K562 (cell line): ENCODE measurements around the gene CYTH4. TPM values are rescaled to one million over a fixed set of nuclear protein-coding genes. Genes with fewer than 3 reads are reported as not detected.

ENCODE experiments used
- EGR1 ChIP-seq: fragments of 450-650 bp; conservative IDR thresholded peaks from 2 replicates; pipeline ENCODE4 v1.6.1; 2017; ENCODE audit warnings: mild to moderate bottlenecking
- ELK1 ChIP-seq: sonication (generic); formaldehyde crosslinking; IDR thresholded peaks from 2 replicates; pipeline ENCODE4 v1.8.1; 2022; ENCODE audit warnings: missing genetic modification reagents
- HNRNPLL ChIP-seq: fragments of 200-400 bp; formaldehyde crosslinking; IDR thresholded peaks from 2 replicates; pipeline ENCODE4 v1.6.1; 2017; ENCODE audit warnings: low read length, low read depth, mild to moderate bottlenecking; ENCODE audit not compliant: poor library complexity, severe bottlenecking
- IRF2 ChIP-seq: sonication (generic); formaldehyde crosslinking; IDR thresholded peaks from 2 replicates; pipeline ENCODE4 v1.8.1; 2022; ENCODE audit warnings: mild to moderate bottlenecking, missing genetic modification reagents
- NR0B1 ChIP-seq: fragments of 450-650 bp; IDR thresholded peaks from one replicate; pipeline ENCODE4 v1.6.1; 2018; ENCODE audit warnings: mild to moderate bottlenecking, moderate library complexity; ENCODE audit not compliant: partially characterized antibody
- NR2C2 ChIP-seq, 2 experiments: fragments of 200-800 bp in 1 of 2; sonication (Bioruptor generic) in 1 of 2; sonication (generic) in 1 of 2; formaldehyde crosslinking in 1 of 2; IDR thresholded peaks; 2 replicates each; pipeline versions ENCODE4 v1.6.1 to v1.8.0; 2016 to 2022; ENCODE audit warnings: mild to moderate bottlenecking in 1 of 2, missing compliant biosample characterization in 1 of 2, missing genetic modification characterization in 1 of 2, missing genetic modification reagents in 1 of 2
- POLR3A ChIP-seq: IDR thresholded peaks from 2 replicates; pipeline ENCODE4 v1.6.1; 2011; ENCODE audit warnings: borderline replicate concordance, mild to moderate bottlenecking, moderate library complexity; ENCODE audit not compliant: insufficient read length, insufficient read depth; ENCODE audit errors: extremely low read depth
- PTTG1 ChIP-seq: fragments of 450-650 bp; IDR thresholded peaks from 2 replicates; pipeline ENCODE4 v1.6.1; 2016; ENCODE audit warnings: low read depth, mild to moderate bottlenecking, missing genetic modification characterization, missing compliant biosample characterization
- RFX1 ChIP-seq: fragments of 450-650 bp; IDR thresholded peaks from 2 replicates; pipeline ENCODE4 v1.6.1; 2016; ENCODE audit warnings: mild to moderate bottlenecking, moderate library complexity
- SMARCA5 ChIP-seq: fragments of 450-650 bp; IDR thresholded peaks from 2 replicates; pipeline ENCODE4 v1.6.1; 2016
- TOE1 ChIP-seq, 2 experiments: fragments of 450-650 bp in 1 of 2; sonication (generic) in 1 of 2; formaldehyde crosslinking in 1 of 2; IDR thresholded peaks; 2 replicates each; pipeline versions ENCODE4 v1.7.1 to v1.8.0; 2016 to 2022; ENCODE audit warnings: borderline replicate concordance in 2 of 2, mild to moderate bottlenecking in 2 of 2, antibody characterized with exemption in 1 of 2, inconsistent platforms in 1 of 2, low read depth in 1 of 2, missing genetic modification reagents in 1 of 2, moderate library complexity in 1 of 2
- ZNF318 ChIP-seq, 2 experiments: fragments of 450-650 bp; IDR thresholded peaks; 2 replicates each; pipeline ENCODE4 v1.6.1; 2016; ENCODE audit warnings: mild to moderate bottlenecking in 2 of 2, borderline replicate concordance in 1 of 2, low read depth in 1 of 2, moderate library complexity in 1 of 2
- ZNF512 ChIP-seq: IDR thresholded peaks from 2 replicates; pipeline ENCODE4 v1.6.1; 2016; ENCODE audit warnings: missing genetic modification characterization, missing compliant biosample characterization
- polyA plus RNA-seq, 8 experiments: library from polyadenylated mRNA; depleted of rRNA in 4 of 8; stranded (reverse) in 5 of 8; unstranded in 3 of 8; fragments of >200 nt; fragmentation: Nextera tagmentation in 2 of 8; fragmentation: Illumina TruSeq in 1 of 8; extraction: Ambion mirVana in 2 of 8; extraction: Trizol in 1 of 8; gene quantifications; 2 replicates each; pipeline versions ENCODE4 v1.2.1 to v1.2.3, GENCODE V29; 2011 to 2014; ENCODE audit warnings: inconsistent platforms in 1 of 8, missing spikeins in 1 of 8
- total RNA-seq, 7 experiments: library from RNA; depleted of rRNA in 6 of 7; stranded (reverse); fragments of >200 nt in 6 of 7; fragmentation: Illumina TruSeq in 2 of 7; extraction: Trizol in 2 of 7; gene quantifications; 2 replicates each; pipeline versions ENCODE4 v1.2.1 to v1.2.3, GENCODE V29; 2011 to 2021; ENCODE audit warnings: low replicate concordance in 1 of 7

Gene CYTH4
- total and polyA plus RNA-seq, 9 of the 15 experiments (the other 6 are each of a cell fraction or from before 2014, with no cell fraction given): 0.03 to 2.0 (median 0.61) TPM; not detected in 1

GRCh38 chr22:37254209-37254866 lies 28.0 kb upstream of the CYTH4 start (continued):
- TF ChIP-seq HNRNPLL (no peak), ZNF512 (tag) (peak; percentile 22; the same call in 1 of the 2 replicates), RFX1 (no peak), EGR1 (no peak), NR0B1 (no peak), NR2C2 (CRISPR knock-in tag; IDR thresholded peaks at IDR 0.05) (no peak), NR2C2 (tag; IDR thresholded peaks at IDR 0.05) (0 out of 2 replicates have a peak, but pooled peaks have one; percentile 17), ZNF318 (IDR thresholded peaks at IDR 0.05; ENCODE audit: borderline replicate concordance in 1 of 2, low read depth in 1 of 2) (no peak), ELK1 (CRISPR knock-in tag) (no peak), POLR3A (no peak), TOE1 (IDR thresholded peaks at IDR 0.05; ENCODE audit: borderline replicate concordance) (no peak), TOE1 (CRISPR knock-in tag; IDR thresholded peaks at IDR 0.05; ENCODE audit: borderline replicate concordance, low read depth) (no peak), IRF2 (CRISPR knock-in tag) (no peak), PTTG1 (no peak), SMARCA5 (peak; percentile 51; the same call in 1 of the 2 replicates)
